Measurements from ENCODE around the gene KLHL29. TPM values are rescaled to one million over a fixed set of nuclear protein-coding genes. Genes with fewer than 3 reads are reported as not detected.

The KLHL29 gene
- total RNA-seq, 1 donor from 2014 or later, result 8.3 TPM

GRCh38 chr2:23620841-23621341 is 235.9 kb downstream of the KLHL29 start:
- no peak for DNase-seq (ENCODE audit: extremely low read depth, low read depth, low spot score)

GRCh38 chr2:23621616-23622015 is 236.6 kb downstream of the KLHL29 start:
- no peak for DNase-seq (ENCODE audit: extremely low read depth, low read depth, low spot score)

- DNase-seq (ENCODE audit: extremely low read depth, low read depth, low spot score), result no peak
Observed at GRCh38 chr2:23622466-23622865, 237.5 kb downstream of the KLHL29 start.

GRCh38 chr2:23622966-23623675 is 238.1 kb downstream of the KLHL29 start:
- no peak for DNase-seq (ENCODE audit: extremely low read depth, low read depth, low spot score)

GRCh38 chr2:23624378-23624777 is 239.4 kb downstream of the KLHL29 start:
- no peak for DNase-seq (ENCODE audit: extremely low read depth, low read depth, low spot score)

GRCh38 chr2:23624915-23625314 is 239.9 kb downstream of the KLHL29 start:
- DNase-seq (ENCODE audit: extremely low read depth, low read depth, low spot score), result no peak

- no peak for DNase-seq (ENCODE audit: extremely low read depth, low read depth, low spot score)
Observed at GRCh38 chr2:23625726-23626125, 240.7 kb downstream of the KLHL29 start.

GRCh38 chr2:23626701-23627230 is 241.8 kb downstream of the KLHL29 start:
- no peak for DNase-seq (ENCODE audit: extremely low read depth, low read depth, low spot score)

- no peak for DNase-seq (ENCODE audit: extremely low read depth, low read depth, low spot score)
Observed at GRCh38 chr2:23627236-23628009, 242.4 kb downstream of the KLHL29 start.

- DNase-seq (ENCODE audit: extremely low read depth, low read depth, low spot score), result no peak
Observed at GRCh38 chr2:23628926-23629771, 244.2 kb downstream of the KLHL29 start.

GRCh38 chr2:23629772-23630480 is 244.9 kb downstream of the KLHL29 start:
- DNase-seq (ENCODE audit: extremely low read depth, low read depth, low spot score), result no peak

GRCh38 chr2:23630961-23631360 is 246.0 kb downstream of the KLHL29 start:
- DNase-seq (ENCODE audit: extremely low read depth, low read depth, low spot score), result no peak

GRCh38 chr2:23631389-23631788 is 246.4 kb downstream of the KLHL29 start:
- DNase-seq (ENCODE audit: extremely low read depth, low read depth, low spot score), result no peak

GRCh38 chr2:23632386-23632785 is 247.4 kb downstream of the KLHL29 start:
- DNase-seq (ENCODE audit: extremely low read depth, low read depth, low spot score), result no peak

GRCh38 chr2:23632831-23633395 is 247.9 kb downstream of the KLHL29 start:
- DNase-seq (ENCODE audit: extremely low read depth, low read depth, low spot score), result no peak

- no peak for DNase-seq (ENCODE audit: extremely low read depth, low read depth, low spot score)
Observed at GRCh38 chr2:23633966-23634365, 249.0 kb downstream of the KLHL29 start.

GRCh38 chr2:23635442-23636340 is 250.7 kb downstream of the KLHL29 start:
- DNase-seq (ENCODE audit: extremely low read depth, low read depth, low spot score), result no peak

- no peak for DNase-seq (ENCODE audit: extremely low read depth, low read depth, low spot score)
Observed at GRCh38 chr2:23636426-23636825, 251.4 kb downstream of the KLHL29 start.

All from glomerular endothelial cell (primary cell).